ENCODE results near the gene SLC1A4.

The SLC1A4 gene

GRCh38 chr2:64989126-64989981, at the start of gene SLC1A4:
TSS of gene SLC1A4 (plus strand) at chr2:64989399. CDS start at chr2:64989644, 245 bp downstream.
- TF ChIP-seq CTCF (conservative IDR thresholded peaks at IDR 0.05) = no peak
- peak within 1 kb of the TSS; percentile 97 for H3K27ac ChIP-seq

GRCh38 chr2:64941143-64941542, 48.1 kb upstream of the SLC1A4 start:
- no peak for TF ChIP-seq CTCF (conservative IDR thresholded peaks at IDR 0.05)
- H3K27ac ChIP-seq = no peak overlapping the region

GRCh38 chr2:64941801-64942200, 47.4 kb upstream of the SLC1A4 start:
- no peak for TF ChIP-seq CTCF (conservative IDR thresholded peaks at IDR 0.05)
- H3K27ac ChIP-seq = no peak overlapping the region

- no peak for TF ChIP-seq CTCF (conservative IDR thresholded peaks at IDR 0.05)
- no peak overlapping the region for H3K27ac ChIP-seq
These were observed 46.5 kb upstream of the SLC1A4 start for GRCh38 chr2:64942693-64943092.

GRCh38 chr2:64943387-64944150, 45.6 kb upstream of the SLC1A4 start:
- H3K27ac ChIP-seq = no peak overlapping the region

GRCh38 chr2:64944484-64944883, 44.7 kb upstream of the SLC1A4 start:
- no peak for TF ChIP-seq CTCF (conservative IDR thresholded peaks at IDR 0.05)
- no peak overlapping the region for H3K27ac ChIP-seq

More at GRCh38 chr2:64943387-64944150, 45.6 kb upstream of the SLC1A4 start:
- TF ChIP-seq CTCF (conservative IDR thresholded peaks at IDR 0.05) = no peak
